Bronchial smooth muscle cell (primary cell): Measurements from ENCODE around the gene TSPY9. TPM values are rescaled to one million over a fixed set of nuclear protein-coding genes. Genes with fewer than 3 reads are reported as not detected.

Source experiments
- total RNA-seq: library from RNA; depleted of rRNA; stranded (reverse); fragments of >200 nt; gene quantifications from 2 replicates; pipeline ENCODE4 v1.2.1, GENCODE V29; 2014

Gene TSPY9, protein sequence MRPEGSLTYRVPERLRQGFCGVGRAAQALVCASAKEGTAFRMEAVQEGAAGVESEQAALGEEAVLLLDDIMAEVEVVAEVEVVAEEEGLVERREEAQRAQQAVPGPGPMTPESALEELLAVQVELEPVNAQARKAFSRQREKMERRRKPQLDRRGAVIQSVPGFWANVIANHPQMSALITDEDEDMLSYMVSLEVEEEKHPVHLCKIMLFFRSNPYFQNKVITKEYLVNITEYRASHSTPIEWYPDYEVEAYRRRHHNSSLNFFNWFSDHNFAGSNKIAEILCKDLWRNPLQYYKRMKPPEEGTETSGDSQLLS
- total RNA-seq = not detected in 2 replicates

DNA sequence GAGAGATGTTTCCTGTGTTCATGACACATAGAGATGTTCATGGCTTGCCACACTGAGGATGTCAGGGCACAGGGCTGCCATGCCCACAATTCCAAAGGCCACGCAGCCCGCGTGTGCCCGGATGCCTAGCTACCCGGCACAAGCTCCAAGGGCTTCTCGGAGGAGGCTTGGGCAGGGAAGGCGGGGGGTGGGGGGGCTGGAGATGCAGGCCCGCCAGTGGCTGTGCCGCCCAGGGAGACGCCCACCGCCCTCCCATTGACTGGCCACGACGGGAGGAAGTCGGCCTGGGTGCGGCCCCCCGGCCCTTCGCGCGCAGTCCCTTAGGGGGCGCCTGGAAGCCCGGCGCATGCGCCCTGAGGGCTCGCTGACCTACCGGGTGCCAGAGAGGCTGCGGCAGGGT is at the start of gene TSPY9:
TSS of gene TSPY9 (plus strand) at position 301 of the 400 bp plus-strand sequence. CDS start at position 347, 46 bp downstream.

DNA sequence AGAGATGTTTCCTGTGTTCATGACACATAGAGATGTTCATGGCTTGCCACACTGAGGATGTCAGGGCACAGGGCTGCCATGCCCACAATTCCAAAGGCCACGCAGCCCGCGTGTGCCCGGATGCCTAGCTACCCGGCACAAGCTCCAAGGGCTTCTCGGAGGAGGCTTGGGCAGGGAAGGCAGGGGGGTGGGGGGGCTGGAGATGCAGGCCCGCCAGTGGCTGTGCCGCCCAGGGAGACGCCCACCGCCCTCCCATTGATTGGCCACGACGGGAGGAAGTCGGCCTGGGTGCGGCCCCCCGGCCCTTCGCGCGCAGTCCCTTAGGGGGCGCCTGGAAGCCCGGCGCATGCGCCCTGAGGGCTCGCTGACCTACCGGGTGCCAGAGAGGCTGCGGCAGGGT is 20.4 kb upstream of the TSPY9 start, which contains the start of gene TSPY1:
TSS of gene TSPY1 (plus strand) at position 301 of the 400 bp plus-strand sequence. CDS start at position 347, 46 bp downstream.

DNA sequence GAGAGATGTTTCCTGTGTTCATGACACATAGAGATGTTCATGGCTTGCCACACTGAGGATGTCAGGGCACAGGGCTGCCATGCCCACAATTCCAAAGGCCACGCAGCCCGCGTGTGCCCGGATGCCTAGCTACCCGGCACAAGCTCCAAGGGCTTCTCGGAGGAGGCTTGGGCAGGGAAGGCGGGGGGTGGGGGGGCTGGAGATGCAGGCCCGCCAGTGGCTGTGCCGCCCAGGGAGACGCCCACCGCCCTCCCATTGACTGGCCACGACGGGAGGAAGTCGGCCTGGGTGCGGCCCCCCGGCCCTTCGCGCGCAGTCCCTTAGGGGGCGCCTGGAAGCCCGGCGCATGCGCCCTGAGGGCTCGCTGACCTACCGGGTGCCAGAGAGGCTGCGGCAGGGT is 40.5 kb downstream of the TSPY9 start, which contains the start of gene TSPY10:
TSS of gene TSPY10 (plus strand) at position 301 of the 400 bp plus-strand sequence. CDS start at position 347, 46 bp downstream.

Other genes starting within 250 kb of the TSPY9 start
- not detected in 2 replicates for gene TSPY4, start 149.8 kb upstream of the TSPY9 start, total RNA-seq
- gene TSPY8, start 129.5 kb upstream of the TSPY9 start, total RNA-seq = not detected in 2 replicates
- not detected in 2 replicates for gene TSPY3, start 88.8 kb upstream of the TSPY9 start, total RNA-seq
- not detected in 2 replicates for gene TSPY1, start 20.3 kb upstream of the TSPY9 start, total RNA-seq
- gene TSPY10, start 40.6 kb downstream of the TSPY9 start, total RNA-seq = not detected in 2 replicates